SJCRH30 (cell line): ENCODE data around the gene SLX4IP. TPM values are rescaled to one million over a fixed set of nuclear protein-coding genes. Genes with fewer than 3 reads are reported as not detected.
A peak's percentile ranks its signal among the peaks of the same experiment; 100 is the strongest.

ENCODE experiments used
- DNase-seq, 2 experiments: peaks; one replicate each; pipeline ENCODE4 v3.0.0-alpha.2; 2015 to 2020
- H3K27ac ChIP-seq: fragments of 250-450 bp; sonication (Bioruptor Pico); 2 replicates; pipeline ENCODE4 v1.5.1; 2020; ENCODE audit warnings: mild to moderate bottlenecking, moderate library complexity
- H3K27me3 ChIP-seq: fragments of 250-450 bp; sonication (Bioruptor Pico); 2 replicates; pipeline ENCODE4 v1.5.1; 2020; ENCODE audit warnings: mild to moderate bottlenecking, moderate library complexity
- H3K36me3 ChIP-seq: fragments of 250-450 bp; sonication (Bioruptor Pico); 2 replicates; pipeline ENCODE4 v1.5.1; 2020; ENCODE audit warnings: mild to moderate bottlenecking, moderate library complexity
- H3K4me1 ChIP-seq: fragments of 250-450 bp; sonication (Bioruptor Pico); 2 replicates; pipeline ENCODE4 v1.5.1; 2020; ENCODE audit warnings: mild to moderate bottlenecking, moderate library complexity
- H3K4me3 ChIP-seq: fragments of 250-450 bp; sonication (Bioruptor Pico); 2 replicates; pipeline ENCODE4 v1.5.1; 2020; ENCODE audit warnings: mild to moderate bottlenecking, moderate library complexity
- H3K9me3 ChIP-seq: fragments of 250-450 bp; sonication (Bioruptor Pico); replicated peaks from 2 replicates; pipeline ENCODE4 v1.5.1; 2020; ENCODE audit warnings: mild to moderate bottlenecking, moderate library complexity
- total RNA-seq: library from RNA; depleted of rRNA; stranded (reverse); fragments of >200 nt; shearing (Covaris generic); gene quantifications from 2 replicates; pipeline ENCODE4 v1.2.3, GENCODE V29; 2014

SLX4IP gene
- total RNA-seq, 1 experiment from 2014 or later = 11.5 TPM

GRCh38 chr20:10634683-10635411 is 199.7 kb downstream of the SLX4IP start:
- peaks cover 3% of the 10 kb centered on the region; the same call in 1 of the 2 replicates for H3K4me1 ChIP-seq
- H3K27me3 ChIP-seq = no peaks in the 10 kb centered on the region
- no peak for DNase-seq
- H3K36me3 ChIP-seq = peaks cover 14% of the 10 kb centered on the region; the same call in 1 of the 2 replicates
- H3K27ac ChIP-seq = no peak overlapping the region
- no peaks in the 10 kb centered on the region for H3K9me3 ChIP-seq
- H3K4me3 ChIP-seq = no peak overlapping the region

- no peak for DNase-seq
- Histone ChIP-seq H3K4me1 (peaks cover 3% of the 10 kb centered on the region; the same call in 1 of the 2 replicates), H3K9me3 (no peaks in the 10 kb centered on the region), H3K27me3 (no peaks in the 10 kb centered on the region), H3K4me3 (no peak overlapping the region), H3K36me3 (peaks cover 15% of the 10 kb centered on the region; the same call in 1 of the 2 replicates), H3K27ac (no peak overlapping the region)
Measured at GRCh38 chr20:10635476-10636208, 200.5 kb downstream of the SLX4IP start.

GRCh38 chr20:10636326-10636818 is 201.3 kb downstream of the SLX4IP start:
- Histone ChIP-seq H3K27me3 (no peaks in the 10 kb centered on the region), H3K4me3 (no peak overlapping the region), H3K36me3 (peaks cover 21% of the 10 kb centered on the region; the same call in 1 of the 2 replicates), H3K9me3 (no peaks in the 10 kb centered on the region), H3K27ac (no peak overlapping the region), H3K4me1 (peaks cover 3% of the 10 kb centered on the region; the same call in 1 of the 2 replicates)
- DNase-seq = peak; percentile 15 to 46

DNA sequence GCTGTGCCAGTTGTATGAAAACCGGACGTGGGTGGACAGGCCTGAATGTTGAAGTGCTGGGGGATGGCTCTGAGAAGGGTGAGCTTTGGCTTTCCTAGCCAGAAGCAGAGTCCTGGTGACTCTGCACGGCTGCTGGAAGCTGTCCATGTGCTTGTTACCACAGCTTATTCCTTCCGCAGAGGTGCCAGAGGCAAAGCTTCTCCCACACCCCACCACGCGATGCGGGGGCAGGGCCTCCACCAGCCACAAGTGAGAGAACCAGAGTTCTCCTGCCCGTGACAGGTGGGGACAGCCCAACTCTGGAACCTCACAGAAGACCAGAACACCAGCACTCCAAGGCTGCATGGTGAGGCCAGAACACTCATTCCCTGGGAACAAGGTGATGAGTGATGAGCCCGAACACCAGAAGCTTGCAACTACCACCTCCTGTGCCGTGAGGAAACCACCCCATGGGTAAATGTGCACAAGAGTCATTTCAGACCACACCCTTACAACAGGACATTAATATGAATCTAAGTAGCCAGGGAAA is 202.0 kb downstream of the SLX4IP start:
- Histone ChIP-seq H3K27me3 (no peaks in the 10 kb centered on the region), H3K27ac (no peak overlapping the region), H3K9me3 (no peaks in the 10 kb centered on the region), H3K4me3 (no peak overlapping the region), H3K36me3 (peaks cover 26% of the 10 kb centered on the region; the same call in 1 of the 2 replicates), H3K4me1 (peaks cover 3% of the 10 kb centered on the region; the same call in 1 of the 2 replicates)
- DNase-seq = no peak

DNA sequence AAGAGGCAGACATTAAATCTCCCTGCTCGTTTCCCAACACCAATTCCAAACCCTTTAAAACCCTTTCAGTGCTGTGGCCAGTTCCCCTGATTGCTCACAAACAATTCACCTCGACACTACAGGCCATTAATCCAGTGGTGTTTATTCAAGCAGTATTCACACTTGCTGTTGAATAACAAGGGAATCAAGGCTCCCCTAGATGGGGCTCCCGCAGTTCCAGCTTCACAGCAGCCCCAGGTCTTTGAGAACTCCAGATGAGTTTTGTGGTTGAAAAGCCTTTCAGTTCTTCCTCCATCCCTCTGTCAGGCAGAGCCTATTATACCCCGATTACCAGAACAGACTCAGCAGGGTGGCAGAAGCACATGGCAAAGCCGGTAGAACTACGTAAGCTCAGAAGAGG is 202.5 kb downstream of the SLX4IP start:
- H3K27me3 ChIP-seq = no peaks in the 10 kb centered on the region
- peaks cover 27% of the 10 kb centered on the region; the same call in 1 of the 2 replicates for H3K36me3 ChIP-seq
- no peak overlapping the region for H3K27ac ChIP-seq
- H3K9me3 ChIP-seq = no peaks in the 10 kb centered on the region
- peaks cover 8% of the 10 kb centered on the region for H3K4me1 ChIP-seq
- no peak for DNase-seq
- no peak overlapping the region for H3K4me3 ChIP-seq

GRCh38 chr20:10639077-10639736 is 204.1 kb downstream of the SLX4IP start:
- DNase-seq = no peak
- Histone ChIP-seq H3K4me3 (no peak overlapping the region), H3K9me3 (no peaks in the 10 kb centered on the region), H3K4me1 (peaks cover 24% of the 10 kb centered on the region), H3K27ac (no peak overlapping the region), H3K36me3 (peaks cover 27% of the 10 kb centered on the region; the same call in 1 of the 2 replicates), H3K27me3 (no peaks in the 10 kb centered on the region)

- peaks cover 27% of the 10 kb centered on the region; the same call in 1 of the 2 replicates for H3K36me3 ChIP-seq
- H3K27me3 ChIP-seq = no peaks in the 10 kb centered on the region
- H3K4me3 ChIP-seq = no peak overlapping the region
- peaks cover 28% of the 10 kb centered on the region for H3K4me1 ChIP-seq
- no peak overlapping the region for H3K27ac ChIP-seq
- H3K9me3 ChIP-seq = no peaks in the 10 kb centered on the region
- no peak for DNase-seq
Measured at GRCh38 chr20:10639737-10640556, 204.8 kb downstream of the SLX4IP start.

GRCh38 chr20:10640897-10641296 is 205.8 kb downstream of the SLX4IP start:
- Histone ChIP-seq H3K9me3 (no peaks in the 10 kb centered on the region), H3K27ac (no peak overlapping the region), H3K4me1 (peaks cover 28% of the 10 kb centered on the region), H3K27me3 (no peaks in the 10 kb centered on the region), H3K4me3 (no peak overlapping the region), H3K36me3 (peaks cover 27% of the 10 kb centered on the region; the same call in 1 of the 2 replicates)
- DNase-seq = no peak

DNA sequence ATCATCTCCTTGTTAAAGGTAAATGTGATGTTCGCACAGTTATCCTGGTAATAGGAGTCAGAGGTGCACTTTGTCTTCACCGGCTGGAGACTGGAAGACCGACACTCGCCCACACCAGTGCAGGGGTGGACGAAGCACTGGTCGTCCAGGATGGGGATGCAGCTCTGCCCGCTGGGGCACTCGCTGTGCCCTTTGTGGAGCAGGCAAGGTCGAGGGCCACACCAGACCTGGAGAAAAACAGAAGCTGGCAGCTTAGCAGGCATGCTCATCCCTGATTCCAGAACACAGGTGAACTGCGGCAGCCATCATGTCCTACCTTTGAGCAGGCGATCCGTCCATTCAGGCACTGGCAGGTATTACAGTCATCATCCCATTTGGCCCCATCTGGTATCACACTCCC is 206.4 kb downstream of the SLX4IP start:
- Histone ChIP-seq H3K4me3 (no peak overlapping the region), H3K9me3 (no peaks in the 10 kb centered on the region), H3K27ac (no peak overlapping the region), H3K36me3 (peaks cover 29% of the 10 kb centered on the region; the same call in 1 of the 2 replicates), H3K27me3 (no peaks in the 10 kb centered on the region), H3K4me1 (peaks cover 30% of the 10 kb centered on the region)
- DNase-seq = no peak

GRCh38 chr20:10641893-10642292 is 206.8 kb downstream of the SLX4IP start:
- Histone ChIP-seq H3K27me3 (no peaks in the 10 kb centered on the region), H3K4me3 (no peak overlapping the region), H3K4me1 (peaks cover 27% of the 10 kb centered on the region), H3K9me3 (no peaks in the 10 kb centered on the region), H3K36me3 (peaks cover 29% of the 10 kb centered on the region; the same call in 1 of the 2 replicates), H3K27ac (no peak overlapping the region)
- no peak for DNase-seq

DNA sequence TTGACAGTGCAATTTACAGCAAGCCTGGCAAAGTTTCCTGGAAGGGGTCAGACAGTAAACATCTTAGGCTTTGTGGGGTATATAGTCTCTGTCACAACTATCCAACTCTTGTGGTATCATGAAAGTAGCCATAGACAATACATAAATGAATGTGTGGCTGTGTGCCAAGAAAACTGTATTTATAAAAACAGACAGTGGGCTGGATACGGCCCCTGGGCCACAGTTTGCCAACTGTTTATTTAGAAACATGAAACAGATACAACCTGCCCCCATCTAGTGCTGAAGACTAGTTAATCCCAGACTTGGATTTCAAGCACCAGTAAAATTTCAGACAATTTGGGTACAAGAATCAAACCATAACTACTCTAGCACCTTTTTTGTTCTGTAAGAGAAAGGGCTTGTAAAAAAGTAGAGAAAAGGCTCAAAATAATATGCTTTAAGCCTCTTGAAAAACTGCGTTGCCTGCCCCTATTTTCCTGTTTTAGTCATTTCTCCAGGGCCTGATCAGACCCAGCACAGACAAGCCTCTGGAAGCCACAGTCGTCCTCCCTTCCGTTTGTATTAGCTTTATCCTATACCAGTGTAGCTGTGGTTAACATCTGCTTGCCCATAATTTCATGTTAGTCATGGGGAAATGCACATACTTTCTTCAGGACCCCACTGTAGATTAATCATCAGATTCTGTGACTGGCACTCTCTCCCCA is 207.9 kb downstream of the SLX4IP start:
- H3K4me3 ChIP-seq = no peak overlapping the region
- peak; percentile 60 to 81 for DNase-seq
- no peaks in the 10 kb centered on the region for H3K9me3 ChIP-seq
- H3K27ac ChIP-seq = peak overlapping the region; percentile 76
- H3K36me3 ChIP-seq = peaks cover 32% of the 10 kb centered on the region; the same call in 1 of the 2 replicates
- no peaks in the 10 kb centered on the region for H3K27me3 ChIP-seq
- peaks cover 27% of the 10 kb centered on the region for H3K4me1 ChIP-seq

DNA sequence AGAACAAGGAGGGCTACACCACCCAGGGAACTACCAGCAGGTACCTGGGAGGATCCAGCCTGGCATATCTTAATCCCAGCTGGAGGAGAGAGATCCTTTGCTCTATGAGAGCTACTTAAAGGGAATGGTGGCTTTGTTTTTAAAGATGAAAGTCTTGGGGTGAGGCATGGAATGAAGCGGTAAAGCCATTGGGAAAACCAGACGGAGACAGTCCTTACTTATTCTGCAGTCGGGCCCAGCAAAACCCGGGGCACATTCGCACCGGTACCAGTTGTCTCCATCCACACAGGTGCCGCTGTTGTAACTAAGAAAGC is 208.4 kb downstream of the SLX4IP start:
- H3K9me3 ChIP-seq = no peaks in the 10 kb centered on the region
- DNase-seq = no peak
- H3K4me3 ChIP-seq = no peak overlapping the region
- H3K4me1 ChIP-seq = peaks cover 29% of the 10 kb centered on the region
- no peaks in the 10 kb centered on the region for H3K27me3 ChIP-seq
- H3K27ac ChIP-seq = peak overlapping the region; percentile 76
- peaks cover 30% of the 10 kb centered on the region; the same call in 1 of the 2 replicates for H3K36me3 ChIP-seq

DNA sequence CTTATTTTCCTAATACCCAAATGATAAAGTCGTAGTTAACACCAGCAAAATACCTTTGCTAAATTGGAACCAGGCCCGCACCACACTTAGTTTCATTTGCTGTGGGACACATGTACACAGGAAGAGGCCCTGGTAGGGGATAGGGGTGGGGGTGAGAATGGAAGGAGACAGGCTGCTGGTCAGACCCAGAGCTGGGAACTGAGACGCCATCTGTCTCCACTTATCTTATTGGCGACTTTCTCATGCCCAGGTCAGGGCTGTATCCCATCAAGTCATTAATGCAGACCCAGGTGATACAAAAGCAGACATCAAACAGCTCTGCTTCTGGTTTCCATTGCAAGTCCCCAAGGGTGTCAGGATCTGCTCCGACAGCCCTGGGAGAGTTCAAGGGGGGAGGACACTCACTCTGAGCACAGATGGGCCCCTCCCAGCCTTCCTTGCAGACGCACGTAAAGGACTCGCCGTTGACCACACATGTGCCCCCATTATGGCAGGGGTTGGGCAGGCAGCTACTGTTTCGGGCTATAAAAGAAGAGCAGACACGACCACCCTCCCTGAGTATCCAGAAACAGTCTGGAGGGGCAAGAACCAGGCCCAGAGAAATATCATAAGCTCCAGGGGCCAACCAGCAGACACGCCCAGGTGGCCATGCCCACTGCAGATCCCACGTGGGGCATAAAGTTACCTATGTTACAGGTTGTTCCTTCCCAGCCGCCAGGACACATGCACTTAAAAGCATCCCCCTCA is 209.5 kb downstream of the SLX4IP start:
- H3K36me3 ChIP-seq = peaks cover 20% of the 10 kb centered on the region; the same call in 1 of the 2 replicates
- no peak overlapping the region for H3K4me3 ChIP-seq
- no peaks in the 10 kb centered on the region for H3K27me3 ChIP-seq
- H3K27ac ChIP-seq = no peak overlapping the region
- peaks cover 39% of the 10 kb centered on the region for H3K4me1 ChIP-seq
- no peaks in the 10 kb centered on the region for H3K9me3 ChIP-seq
- DNase-seq = peak in 1 of 2 experiments; percentile 24
